B cell (primary cell): Measurements from ENCODE around the gene HLA-DQA2.

Experiments
- EZH2 ChIP-seq: IDR thresholded peaks from 2 replicates; pipeline ENCODE4 v1.6.1; 2012; ENCODE audit warnings: borderline replicate concordance, low read depth, mild to moderate bottlenecking, moderate library complexity, low read length; ENCODE audit not compliant: insufficient read depth, poor library complexity, severe bottlenecking
- TF ChIP-seq, protein P1 (sequence below): fragments of 200-600 bp; IDR thresholded peaks from one replicate; pipeline ENCODE4 v1.8.0; 2022; ENCODE audit warnings: antibody characterized with exemption, mild to moderate bottlenecking

DNA sequence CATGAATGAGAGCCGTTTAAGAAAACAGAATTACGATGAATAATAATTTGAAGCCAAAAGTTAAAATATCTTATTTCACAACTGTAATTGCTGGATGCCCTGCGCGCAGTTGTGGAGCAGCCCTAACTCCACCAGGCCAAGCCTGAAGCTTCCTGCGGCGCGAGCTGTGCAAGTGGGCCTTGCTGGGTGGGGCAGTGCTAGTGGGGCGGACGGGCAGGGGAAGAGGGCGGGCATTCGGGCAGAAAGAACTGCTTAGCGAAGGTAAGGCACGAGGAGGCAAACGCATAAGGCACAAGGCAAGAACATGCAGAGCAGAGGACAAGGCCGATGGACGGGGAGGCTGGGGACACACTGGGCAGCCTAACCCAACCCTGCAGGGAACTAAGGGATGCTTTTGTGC lies 19.9 kb downstream of the HLA-DQA2 start:
- no peak for TF ChIP-seq EZH2
- TF ChIP-seq, protein P1, sequence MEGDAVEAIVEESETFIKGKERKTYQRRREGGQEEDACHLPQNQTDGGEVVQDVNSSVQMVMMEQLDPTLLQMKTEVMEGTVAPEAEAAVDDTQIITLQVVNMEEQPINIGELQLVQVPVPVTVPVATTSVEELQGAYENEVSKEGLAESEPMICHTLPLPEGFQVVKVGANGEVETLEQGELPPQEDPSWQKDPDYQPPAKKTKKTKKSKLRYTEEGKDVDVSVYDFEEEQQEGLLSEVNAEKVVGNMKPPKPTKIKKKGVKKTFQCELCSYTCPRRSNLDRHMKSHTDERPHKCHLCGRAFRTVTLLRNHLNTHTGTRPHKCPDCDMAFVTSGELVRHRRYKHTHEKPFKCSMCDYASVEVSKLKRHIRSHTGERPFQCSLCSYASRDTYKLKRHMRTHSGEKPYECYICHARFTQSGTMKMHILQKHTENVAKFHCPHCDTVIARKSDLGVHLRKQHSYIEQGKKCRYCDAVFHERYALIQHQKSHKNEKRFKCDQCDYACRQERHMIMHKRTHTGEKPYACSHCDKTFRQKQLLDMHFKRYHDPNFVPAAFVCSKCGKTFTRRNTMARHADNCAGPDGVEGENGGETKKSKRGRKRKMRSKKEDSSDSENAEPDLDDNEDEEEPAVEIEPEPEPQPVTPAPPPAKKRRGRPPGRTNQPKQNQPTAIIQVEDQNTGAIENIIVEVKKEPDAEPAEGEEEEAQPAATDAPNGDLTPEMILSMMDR, result no peak
